Chondrocyte (in vitro differentiated cells): ENCODE results near the gene PLEKHG1. TPM values are rescaled to one million over a fixed set of nuclear protein-coding genes. Genes with fewer than 3 reads are reported as not detected.

Experiments
- DNase-seq: peaks from one replicate; pipeline ENCODE4 v3.0.0; 2021; ENCODE audit warnings: mixed read lengths, low spot score
- H3K27ac Mint-ChIP-seq: one replicate; pipeline ENCODE4 v1.8.0; 2021; ENCODE audit warnings: mild to moderate bottlenecking, moderate library complexity, mixed read lengths; ENCODE audit not compliant: unreplicated experiment
- H3K27me3 Mint-ChIP-seq: 2 replicates; pipeline ENCODE4 v1.8.0; 2021; ENCODE audit warnings: low read depth, mixed read lengths
- H3K36me3 Mint-ChIP-seq: 2 replicates; pipeline ENCODE4 v1.8.0; 2021; ENCODE audit warnings: low read depth, mixed read lengths
- H3K4me1 Mint-ChIP-seq: 2 replicates; pipeline ENCODE4 v1.8.0; 2021; ENCODE audit warnings: low read depth, mild to moderate bottlenecking, mixed read lengths
- H3K4me3 Mint-ChIP-seq: one replicate; pipeline ENCODE4 v1.8.0; 2021; ENCODE audit warnings: mild to moderate bottlenecking, moderate library complexity, mixed read lengths; ENCODE audit not compliant: unreplicated experiment
- H3K9me3 Mint-ChIP-seq: 2 replicates; pipeline ENCODE4 v1.8.0; 2021; ENCODE audit warnings: low read depth, mixed read lengths
- total RNA-seq: library from RNA; stranded (reverse); gene quantifications from 3 replicates; pipeline ENCODE4 v1.2.1, GENCODE V29; 2021
- TF ChIP-seq, protein P1 (sequence below): fragments of 200-600 bp; sonication (generic); IDR thresholded peaks from 2 replicates; pipeline ENCODE4 v1.5.0; 2021; ENCODE audit warnings: antibody characterized with exemption, mild to moderate bottlenecking, moderate library complexity

The PLEKHG1 gene
- total RNA-seq, 1 donor from 2014 or later: 1.8 TPM

DNA sequence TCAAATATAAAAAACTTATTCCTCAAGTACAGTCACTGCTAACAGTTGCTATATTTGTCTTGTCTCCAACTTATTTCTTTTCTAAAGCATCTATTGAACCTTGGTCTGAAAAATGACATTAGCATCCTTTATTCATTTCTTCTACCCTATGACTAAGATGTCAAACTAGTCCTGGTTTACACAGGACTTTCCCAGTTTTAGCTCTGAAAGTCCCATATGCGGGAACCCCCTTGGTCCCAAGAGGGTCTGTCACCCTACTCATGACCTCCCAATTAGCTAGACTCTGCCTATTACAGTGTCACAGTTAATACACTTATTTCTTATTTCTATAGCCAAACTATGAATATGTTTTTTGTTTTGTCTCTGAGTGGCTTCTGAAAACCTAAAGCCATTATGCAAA lies 37.1 kb downstream of the PLEKHG1 start:
- TF ChIP-seq, protein P1, sequence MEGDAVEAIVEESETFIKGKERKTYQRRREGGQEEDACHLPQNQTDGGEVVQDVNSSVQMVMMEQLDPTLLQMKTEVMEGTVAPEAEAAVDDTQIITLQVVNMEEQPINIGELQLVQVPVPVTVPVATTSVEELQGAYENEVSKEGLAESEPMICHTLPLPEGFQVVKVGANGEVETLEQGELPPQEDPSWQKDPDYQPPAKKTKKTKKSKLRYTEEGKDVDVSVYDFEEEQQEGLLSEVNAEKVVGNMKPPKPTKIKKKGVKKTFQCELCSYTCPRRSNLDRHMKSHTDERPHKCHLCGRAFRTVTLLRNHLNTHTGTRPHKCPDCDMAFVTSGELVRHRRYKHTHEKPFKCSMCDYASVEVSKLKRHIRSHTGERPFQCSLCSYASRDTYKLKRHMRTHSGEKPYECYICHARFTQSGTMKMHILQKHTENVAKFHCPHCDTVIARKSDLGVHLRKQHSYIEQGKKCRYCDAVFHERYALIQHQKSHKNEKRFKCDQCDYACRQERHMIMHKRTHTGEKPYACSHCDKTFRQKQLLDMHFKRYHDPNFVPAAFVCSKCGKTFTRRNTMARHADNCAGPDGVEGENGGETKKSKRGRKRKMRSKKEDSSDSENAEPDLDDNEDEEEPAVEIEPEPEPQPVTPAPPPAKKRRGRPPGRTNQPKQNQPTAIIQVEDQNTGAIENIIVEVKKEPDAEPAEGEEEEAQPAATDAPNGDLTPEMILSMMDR: no peak
- H3K4me1 Mint-ChIP-seq: peaks cover 20% of the 10 kb centered on the region
- no peak overlapping the region for H3K27ac Mint-ChIP-seq
- H3K4me3 Mint-ChIP-seq: no peak overlapping the region
- H3K27me3 Mint-ChIP-seq: no peaks in the 10 kb centered on the region
- DNase-seq: no peak
- H3K9me3 Mint-ChIP-seq: no peaks in the 10 kb centered on the region
- H3K36me3 Mint-ChIP-seq: no peaks in the 10 kb centered on the region

DNA sequence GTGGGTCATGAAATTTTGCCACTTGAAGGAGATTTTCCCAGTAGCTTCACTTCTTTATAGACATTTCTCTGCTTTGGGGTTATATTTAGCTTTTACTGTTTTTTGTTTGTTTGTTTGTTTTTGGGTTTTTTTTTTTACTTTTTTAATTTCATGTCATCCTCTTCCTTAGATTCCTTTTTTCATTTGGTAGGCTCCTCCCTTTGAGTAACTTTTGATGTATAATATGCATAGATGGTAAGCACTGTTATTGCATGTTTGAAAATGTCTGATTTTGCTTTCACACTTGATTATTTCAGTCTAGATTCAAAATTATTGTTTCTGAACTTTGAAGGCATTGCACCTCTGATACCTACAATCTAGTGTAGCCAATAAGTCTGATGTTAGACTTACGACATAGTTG lies 37.6 kb downstream of the PLEKHG1 start:
- TF ChIP-seq, protein P1: no peak
- Mint-ChIP-seq H3K36me3 (no peaks in the 10 kb centered on the region), H3K27ac (no peak overlapping the region), H3K9me3 (no peaks in the 10 kb centered on the region), H3K27me3 (no peaks in the 10 kb centered on the region), H3K4me1 (peaks cover 20% of the 10 kb centered on the region), H3K4me3 (no peak overlapping the region)
- DNase-seq: no peak

DNA sequence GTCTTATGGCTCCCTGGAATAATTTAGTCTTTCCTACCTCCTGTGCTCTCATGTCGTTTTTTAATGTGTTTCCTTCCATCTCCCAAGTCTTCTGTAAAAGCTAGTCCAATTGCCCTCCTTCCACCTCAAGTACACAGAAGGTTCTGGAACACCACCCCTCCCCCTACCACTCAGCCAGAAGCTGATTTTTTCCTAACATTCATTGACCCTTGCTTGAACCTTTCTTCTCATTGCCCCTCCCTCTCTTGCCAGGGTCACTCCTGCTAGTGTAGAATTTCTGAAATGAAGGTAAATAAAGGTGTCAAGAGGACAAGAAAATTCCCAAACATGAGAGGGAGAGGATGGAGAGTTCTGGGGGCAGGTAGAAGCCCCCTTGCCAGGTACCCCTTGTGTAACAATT lies 38.6 kb downstream of the PLEKHG1 start:
- Mint-ChIP-seq H3K36me3 (no peaks in the 10 kb centered on the region), H3K4me1 (peaks cover 20% of the 10 kb centered on the region), H3K27ac (no peak overlapping the region), H3K9me3 (no peaks in the 10 kb centered on the region), H3K4me3 (no peak overlapping the region), H3K27me3 (no peaks in the 10 kb centered on the region)
- TF ChIP-seq, protein P1: no peak
- no peak for DNase-seq

DNA sequence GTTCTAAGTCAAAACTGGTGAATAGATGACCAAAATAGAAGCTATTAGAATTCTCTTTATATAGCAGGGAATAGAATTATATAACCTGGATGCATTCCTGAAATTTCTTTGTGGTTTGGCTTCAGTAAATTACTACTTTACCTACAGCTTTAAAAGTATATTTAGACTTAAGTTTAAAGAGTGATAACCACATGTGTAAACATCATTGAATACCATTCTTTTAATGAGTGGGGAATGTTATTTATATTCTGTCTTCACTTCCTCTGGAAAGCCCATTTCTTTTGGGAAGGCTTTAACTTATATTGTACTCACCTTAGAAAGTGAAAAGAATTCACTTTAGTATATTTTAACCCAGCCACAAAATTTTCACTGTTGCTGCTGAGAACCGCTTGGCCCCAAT lies 39.1 kb downstream of the PLEKHG1 start:
- Mint-ChIP-seq H3K4me3 (no peak overlapping the region), H3K4me1 (peaks cover 16% of the 10 kb centered on the region), H3K9me3 (no peaks in the 10 kb centered on the region), H3K27me3 (no peaks in the 10 kb centered on the region), H3K36me3 (no peaks in the 10 kb centered on the region), H3K27ac (no peak overlapping the region)
- TF ChIP-seq, protein P1: no peak
- DNase-seq: no peak

DNA sequence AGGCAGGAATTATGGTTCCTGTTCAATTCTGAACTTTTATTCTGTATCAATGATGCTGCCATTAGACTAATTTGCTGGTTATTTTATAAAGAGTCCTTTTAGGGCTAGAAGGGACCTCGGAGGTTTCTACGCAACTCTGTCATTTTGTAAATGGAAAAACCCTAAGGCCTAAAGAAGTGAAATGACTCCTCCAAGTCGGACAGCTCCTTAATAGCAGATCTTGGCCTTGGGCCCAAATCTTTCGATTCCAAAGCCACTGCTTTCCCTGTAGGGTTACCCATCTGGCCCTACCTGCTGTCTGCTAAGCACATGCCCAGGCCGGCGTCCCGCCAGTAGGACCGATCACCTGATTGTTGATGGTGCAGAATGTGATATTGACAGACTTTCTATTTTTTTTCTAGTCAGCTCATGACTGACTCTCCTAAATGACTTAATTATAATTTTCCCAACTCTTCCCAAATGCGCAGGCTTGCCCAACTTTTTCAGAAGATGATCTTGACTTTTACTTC lies 40.2 kb downstream of the PLEKHG1 start:
- peaks cover 7% of the 10 kb centered on the region for H3K4me1 Mint-ChIP-seq
- no peaks in the 10 kb centered on the region for H3K9me3 Mint-ChIP-seq
- no peaks in the 10 kb centered on the region for H3K36me3 Mint-ChIP-seq
- no peak overlapping the region for H3K4me3 Mint-ChIP-seq
- no peak for DNase-seq
- no peak overlapping the region for H3K27ac Mint-ChIP-seq
- no peaks in the 10 kb centered on the region for H3K27me3 Mint-ChIP-seq
- TF ChIP-seq, protein P1: no peak
